T-helper 1 cell treated with Interleukin-12 subunit alpha and Interleukin-12 subunit beta and Interleukin-4 antibody, amounts not matched to agents 30 ng/mL and 1 ng/mL, for 36 hours (primary cell): ENCODE measurements around the gene GREB1. TPM values are rescaled to one million over a fixed set of nuclear protein-coding genes. Genes with fewer than 3 reads are reported as not detected.

Experiments
- intact Hi-C: fragments of 100-400 bp; cut with micrococcal nuclease; formaldehyde crosslinking; loops from one replicate; pipeline ENCODE4 v1.15.1; 2024
- total RNA-seq: library from RNA; stranded (reverse); gene quantifications from 2 replicates; pipeline ENCODE4 v1.2.3, GENCODE V29; 2022

Gene GREB1
- total RNA-seq, 1 donor from 2014 or later: 0.12 TPM

DNA sequence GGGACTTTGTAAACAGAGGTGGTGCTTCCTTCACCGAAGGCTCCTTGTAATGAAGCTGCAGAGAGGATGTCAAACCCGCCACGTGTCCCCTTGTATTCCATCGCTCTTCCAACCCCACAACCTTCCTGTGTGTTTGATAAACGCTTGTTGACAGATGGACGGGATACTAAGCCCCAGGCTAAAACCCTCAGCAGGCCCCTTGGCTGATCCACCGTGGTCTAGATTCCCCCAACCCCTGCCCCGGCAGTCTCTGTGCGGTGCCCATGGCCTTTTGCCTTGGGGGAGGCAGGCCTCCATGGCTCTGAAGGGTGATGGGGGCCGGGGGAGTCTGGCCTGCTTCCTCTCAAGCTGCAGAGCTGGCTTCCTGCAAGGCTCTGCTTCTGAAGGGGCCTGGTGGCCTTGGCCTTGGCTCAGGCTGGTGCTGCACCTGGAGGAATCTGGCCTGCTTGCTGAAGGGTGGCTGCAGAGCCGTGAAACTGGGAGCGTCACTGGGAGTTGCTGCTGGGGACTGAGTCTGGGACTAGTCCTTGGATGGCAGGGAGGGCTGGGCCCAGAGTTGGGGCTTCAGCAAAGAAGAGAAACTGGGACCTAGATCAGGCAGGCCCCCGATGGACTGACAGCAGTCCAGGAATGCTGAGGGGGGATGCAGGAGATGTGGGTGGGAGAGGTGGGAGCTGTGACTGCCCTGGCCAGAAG, 145.8 kb downstream of the GREB1 start:
- intact Hi-C loops: no loop called here

DNA sequence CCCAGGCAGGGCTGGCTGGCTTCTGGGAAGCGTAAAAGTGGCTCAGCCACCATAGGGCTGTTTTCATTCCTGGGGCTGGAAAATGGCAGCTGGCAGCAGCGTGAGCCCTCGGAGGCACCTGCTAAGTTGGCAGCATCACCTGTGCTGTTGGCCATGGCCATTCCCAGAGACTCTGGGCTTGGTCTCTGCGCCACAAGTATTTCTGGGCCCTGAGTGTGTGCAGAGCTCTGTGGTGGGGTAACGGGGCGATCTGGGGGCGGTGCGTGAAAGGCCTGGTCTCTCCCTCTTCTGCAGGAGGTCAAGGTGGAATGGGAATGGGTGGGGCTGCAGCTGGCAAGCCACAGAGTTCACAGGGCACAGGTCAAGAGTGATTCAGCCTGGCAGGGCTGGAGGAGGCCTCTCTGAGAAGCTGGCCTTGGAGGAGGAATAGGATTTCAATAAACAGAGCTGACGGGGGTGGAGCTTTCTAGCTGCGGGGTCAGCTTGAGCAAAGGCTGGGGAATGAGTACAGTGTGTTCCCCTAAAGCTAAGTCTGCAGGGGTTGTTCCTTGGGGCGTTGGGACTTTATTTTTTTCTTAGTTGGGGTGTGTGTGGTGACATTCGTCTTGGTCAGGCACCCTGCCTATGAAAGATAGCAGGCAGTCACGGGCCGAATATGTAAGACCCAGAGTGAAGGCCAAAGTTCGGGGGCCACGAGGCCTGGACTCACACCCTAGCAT, 146.5 kb downstream of the GREB1 start:
- intact Hi-C loops: no loop called here

DNA sequence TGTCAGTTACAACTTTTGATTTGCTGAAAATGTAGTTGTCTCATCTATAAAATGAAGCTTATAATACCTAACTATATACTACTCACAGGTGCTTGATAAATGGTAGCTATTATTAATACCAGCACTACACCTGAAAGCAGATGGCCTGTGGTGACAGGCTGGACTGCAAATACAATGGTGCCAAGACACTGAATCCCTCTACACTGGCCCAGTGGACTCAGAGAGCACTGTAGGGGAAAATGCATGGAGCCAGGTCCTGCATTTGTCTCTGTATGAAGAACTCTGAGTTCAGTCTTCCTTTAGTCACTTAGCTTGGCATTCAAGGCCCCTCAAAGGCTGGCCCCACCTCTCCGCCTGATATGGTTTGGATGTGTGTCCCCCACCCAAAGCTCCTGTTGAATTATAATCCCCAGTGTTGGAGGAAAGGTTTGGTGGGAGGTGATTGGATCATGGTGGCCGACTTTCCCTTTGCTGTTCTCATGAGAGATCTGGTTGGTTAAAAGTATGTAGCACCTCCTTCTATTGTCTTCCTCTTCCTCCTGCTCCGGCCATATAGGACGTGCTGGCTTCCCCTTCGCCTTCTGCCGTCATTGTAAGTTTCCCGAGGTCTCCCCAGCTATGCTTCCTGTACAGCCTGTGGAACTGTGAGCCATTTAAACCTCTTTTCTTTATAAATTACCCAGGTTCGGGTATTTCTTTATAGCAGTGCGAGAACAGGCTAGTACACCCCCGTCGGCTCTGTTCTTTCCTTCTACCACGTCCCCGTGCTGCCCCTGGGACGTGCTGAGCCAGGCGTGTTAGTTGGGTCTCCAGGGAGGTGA, 147.3 kb downstream of the GREB1 start:
- intact Hi-C loops: no loop called here

DNA sequence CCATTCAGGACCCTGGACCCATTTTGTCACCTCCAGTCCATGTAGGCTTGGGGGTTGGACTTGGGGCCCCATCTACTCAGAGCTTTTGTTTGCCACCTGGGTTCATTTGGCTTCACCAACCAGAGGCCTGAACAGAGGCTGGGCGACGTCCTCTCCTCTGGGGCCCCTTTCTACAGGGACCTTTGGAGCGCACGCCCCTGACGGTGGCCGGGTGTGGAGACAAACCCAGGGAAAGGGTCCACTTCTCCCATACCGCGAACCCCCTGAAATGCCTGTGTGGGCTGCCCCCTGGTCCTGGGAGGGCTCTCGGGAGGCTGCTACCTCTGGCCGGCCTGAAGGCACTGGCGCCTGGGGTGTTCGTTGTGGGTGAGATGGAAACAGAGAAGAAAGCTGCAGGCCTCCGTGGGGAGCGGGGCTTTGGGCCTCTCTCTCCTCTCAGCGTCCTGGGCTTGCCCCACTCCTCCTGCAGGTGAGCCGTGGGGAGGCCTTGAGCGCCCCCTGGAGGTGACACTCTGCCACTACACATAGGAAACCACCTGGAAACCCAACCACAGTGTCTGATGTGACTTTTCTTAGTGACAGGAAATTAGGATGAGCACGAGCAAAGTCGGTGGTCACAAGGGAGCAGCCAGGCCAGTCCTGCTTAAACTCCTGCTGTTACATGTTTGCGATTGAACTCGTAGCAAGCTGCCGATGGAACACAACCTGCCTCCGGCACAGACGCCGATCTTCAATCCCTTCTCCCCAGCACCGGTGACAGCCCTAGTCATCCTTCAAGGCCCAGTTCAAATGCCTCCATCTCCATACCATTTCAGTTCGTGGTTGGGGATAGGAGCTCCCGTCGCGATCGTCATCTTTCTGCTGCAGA, 148.1 kb downstream of the GREB1 start:
- intact Hi-C loops: loop anchor here (1.0 kb wide), 2 partner anchors 204 to 550 kb away; no protein-coding TSS in a partner anchor

DNA sequence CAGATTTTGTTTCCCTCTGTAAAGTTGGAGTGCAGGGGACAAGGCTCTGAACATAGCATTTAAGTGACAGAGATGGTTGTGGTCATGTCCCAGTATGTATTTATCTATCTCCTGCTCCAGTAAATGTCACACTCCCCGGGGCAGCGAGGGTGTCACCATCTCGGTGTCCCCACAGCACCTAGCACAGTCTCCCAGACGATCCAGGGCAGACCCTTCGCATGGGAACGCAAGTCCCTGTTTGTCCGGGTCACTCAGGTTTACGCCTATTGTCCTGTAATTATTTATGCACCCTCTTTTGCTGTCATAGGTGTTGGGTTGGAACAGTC, 148.7 kb downstream of the GREB1 start:
- intact Hi-C loops: loop anchor here (1.0 kb wide), 2 partner anchors 204 to 550 kb away; no protein-coding TSS in a partner anchor

DNA sequence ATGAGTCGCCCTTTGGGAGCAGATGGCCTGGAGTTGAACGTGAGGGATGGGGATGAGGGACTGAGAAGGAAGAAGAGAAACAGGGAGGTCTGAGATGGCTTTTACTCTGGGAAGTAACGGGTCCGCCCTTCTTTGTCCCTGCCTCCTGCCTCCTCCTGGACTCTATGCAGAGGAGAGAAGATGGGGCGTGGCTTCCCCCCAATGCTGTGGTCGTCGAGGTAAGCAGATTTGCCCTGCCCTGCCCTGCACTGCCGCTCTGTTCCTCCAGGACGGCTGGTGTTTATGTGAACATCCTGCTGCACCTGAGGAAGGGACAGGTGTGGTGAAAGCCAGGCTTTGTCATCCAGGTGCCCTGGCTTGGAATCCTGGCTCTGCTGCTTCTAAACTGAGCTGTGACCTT, 149.6 kb downstream of the GREB1 start:
- intact Hi-C loops: no loop called here

DNA sequence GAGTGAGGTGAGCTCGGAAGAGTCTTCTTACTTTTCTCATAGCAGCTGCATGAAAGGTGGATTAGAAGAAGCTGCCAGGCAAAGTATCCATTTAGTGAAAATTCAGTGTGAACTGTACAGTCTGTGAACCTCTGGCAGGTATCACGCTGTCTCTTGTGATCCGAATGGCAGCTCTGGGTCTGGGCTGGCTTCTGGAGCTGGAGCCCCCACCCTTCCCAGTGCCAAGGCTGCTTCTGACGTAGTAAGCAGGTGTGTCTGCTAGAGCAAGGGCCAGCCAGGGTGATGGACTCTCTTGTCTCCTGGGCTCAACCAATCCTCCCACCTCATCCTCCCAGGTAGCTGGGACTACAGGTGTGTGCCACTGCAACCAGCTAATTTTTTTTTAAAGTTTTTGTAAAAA, 150.1 kb downstream of the GREB1 start:
- intact Hi-C loops: no loop called here

DNA sequence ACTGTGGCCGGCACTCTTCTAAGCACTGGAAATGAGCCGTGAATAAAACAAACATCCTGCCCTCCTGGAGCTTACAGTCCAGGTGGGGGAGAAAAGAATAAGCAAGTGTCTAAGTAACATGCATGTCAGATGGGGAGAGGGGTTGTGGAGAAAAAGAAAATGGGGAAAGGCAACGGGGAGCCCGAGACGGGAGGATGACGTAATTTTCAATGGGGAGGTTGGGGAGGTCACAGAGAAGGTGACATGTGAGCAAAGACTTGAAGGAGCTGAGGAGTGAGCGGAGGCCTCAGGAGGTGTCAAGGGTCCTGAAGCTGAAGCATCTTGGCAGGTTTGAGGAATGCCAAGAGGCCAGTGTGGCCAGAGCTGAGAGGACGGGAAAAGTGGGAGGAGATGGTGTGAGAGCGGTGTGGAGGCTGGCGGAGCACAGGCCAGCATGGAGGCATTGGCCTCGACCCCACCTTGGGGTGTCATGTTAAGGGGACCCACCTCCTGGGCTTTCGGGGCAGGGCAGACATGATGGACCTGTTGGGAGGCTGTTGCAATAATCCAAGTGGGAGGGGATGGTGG, 151.1 kb downstream of the GREB1 start:
- intact Hi-C loops: loop anchor here (5.0 kb wide), 2 partner anchors 873 to 1042 kb away; partner anchors contain the start of gene PDIA6

DNA sequence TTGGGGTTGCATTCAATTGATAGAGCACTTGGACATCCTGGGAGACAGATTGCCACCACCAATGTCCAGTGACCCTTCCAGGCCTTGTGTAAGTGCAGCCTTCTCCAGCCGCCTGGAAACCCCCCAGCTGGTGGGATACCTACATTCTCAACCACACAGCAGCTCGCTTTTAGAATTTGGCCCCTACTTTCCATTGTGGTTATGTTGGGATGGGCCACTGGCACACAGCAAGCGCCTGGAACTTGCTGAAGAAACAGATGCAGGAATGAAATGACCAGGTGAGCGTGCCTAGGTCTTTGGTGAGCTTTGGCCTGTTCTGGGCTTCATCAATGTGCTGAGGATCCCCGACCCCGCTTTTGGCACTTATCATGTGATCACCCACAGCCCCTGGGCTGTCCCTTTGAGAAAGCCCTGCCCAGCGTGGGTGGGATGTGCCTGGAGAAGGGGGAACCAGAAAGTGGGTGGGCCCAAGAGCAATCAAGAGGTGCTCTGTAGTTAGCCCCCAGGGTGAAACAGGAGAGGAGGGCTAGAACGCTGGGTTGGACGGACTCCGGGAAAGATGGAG, 152.1 kb downstream of the GREB1 start:
- intact Hi-C loops: loop anchor here (5.0 kb wide), 2 partner anchors 874 to 1041 kb away; partner anchors contain the start of gene PDIA6

DNA sequence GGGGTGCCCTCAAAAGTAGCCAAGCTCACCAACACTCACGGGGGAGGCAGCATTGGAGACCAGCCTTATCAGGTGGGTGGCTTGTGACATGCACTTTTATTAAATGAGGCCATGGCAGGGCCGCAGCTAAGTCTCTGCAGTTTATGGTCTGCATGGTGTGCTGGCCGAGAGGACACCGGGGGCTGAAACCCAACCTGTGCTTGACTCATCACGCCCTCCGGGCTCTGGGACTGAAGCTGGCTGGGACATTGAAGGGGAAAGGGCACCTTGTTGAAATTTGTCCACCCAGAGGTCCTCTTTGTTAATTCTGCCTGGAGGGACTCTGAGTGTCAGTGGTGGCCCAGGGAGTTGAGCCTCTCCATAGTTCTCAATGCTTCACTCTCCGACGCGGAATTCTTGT, 153.9 kb downstream of the GREB1 start:
- intact Hi-C loops: loop anchor here (1.0 to 5.0 kb wide), 6 partner anchors 59 to 1320 kb away; partner anchors contain the start of genes LPIN1 and PDIA6

DNA sequence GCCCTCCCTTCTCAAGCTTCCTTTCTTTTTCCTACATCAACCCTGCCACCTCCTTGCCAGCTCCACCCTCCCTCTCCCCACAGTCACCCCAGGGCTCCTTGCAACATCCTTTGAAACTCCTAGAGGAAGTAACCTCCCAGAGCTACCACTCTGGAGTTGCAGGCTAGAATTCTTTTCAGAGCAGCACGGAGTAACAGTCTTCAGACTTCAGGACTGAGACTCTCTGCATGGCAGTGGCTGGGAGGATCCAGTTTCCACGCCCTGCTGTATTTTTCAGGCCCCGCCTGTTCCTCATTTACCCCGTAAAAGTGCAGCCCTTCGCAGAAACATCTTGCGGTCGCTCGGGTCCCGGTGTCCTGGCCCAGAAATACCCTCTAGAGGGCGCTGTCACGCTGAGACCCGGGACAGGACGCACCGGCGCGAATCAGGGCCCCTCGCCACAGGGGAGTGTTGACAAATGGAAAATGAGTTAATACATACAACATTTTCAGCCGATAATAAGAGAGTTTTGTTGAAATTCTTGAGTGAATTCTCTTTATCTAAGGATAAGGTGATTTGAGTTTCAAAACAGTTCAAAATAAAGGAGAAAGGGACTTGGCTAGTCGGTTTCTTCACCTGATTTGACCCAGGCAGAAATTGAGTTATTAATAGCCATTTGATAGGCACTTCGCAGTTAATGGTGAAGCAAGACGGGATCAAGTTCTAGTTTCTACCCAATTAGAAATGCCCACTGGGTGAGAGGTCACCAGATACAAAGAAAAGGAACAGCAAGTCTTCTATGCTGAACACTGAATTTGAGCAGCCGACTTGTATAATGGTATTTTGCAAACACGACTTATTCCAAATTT, 154.6 kb downstream of the GREB1 start:
- intact Hi-C loops: loop anchor here (1.0 to 5.0 kb wide), 6 partner anchors 58 to 1319 kb away; partner anchors contain the start of genes LPIN1 and PDIA6

DNA sequence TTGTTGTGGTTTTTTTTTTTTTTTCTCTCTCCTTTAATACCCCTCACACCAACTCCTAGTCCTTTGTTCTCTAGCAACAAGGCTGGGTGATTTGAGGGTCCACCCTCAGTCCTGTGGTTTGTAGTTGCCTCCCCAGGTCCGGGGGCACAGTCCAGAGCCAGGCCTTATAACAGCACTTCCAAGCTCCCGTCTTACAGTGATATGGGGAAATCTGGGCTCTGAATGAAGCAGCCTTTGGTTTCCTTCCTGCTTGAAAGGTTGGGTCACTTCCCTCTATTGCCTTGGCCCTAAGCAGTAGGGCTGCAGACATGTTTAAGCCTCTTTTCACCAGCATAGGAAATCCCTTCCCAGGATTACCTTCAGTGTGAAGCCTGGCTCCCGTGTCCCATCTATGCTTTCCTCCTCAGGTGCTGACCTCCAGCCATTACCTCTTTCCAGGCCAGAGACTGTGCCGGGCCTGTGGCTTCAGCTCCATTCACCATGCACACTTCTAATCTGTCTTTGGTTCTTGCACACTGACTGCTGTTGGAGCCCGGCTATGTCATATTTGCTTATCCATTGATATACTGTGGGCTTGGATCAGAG, 157.3 kb downstream of the GREB1 start:
- intact Hi-C loops: loop anchor here (5.0 kb wide), 1 partner anchor 1026 kb away; the partner anchor contains the start of gene TRIB2

Other genes starting within 250 kb of the GREB1 start
- 18.8 and 19.3 TPM in 2 replicates for gene ROCK2, start 189.4 kb upstream of the GREB1 start, total RNA-seq
- gene E2F6, start 67.9 kb upstream of the GREB1 start, total RNA-seq: 12.0 and 12.2 TPM in 2 replicates
- gene NTSR2, start 136.2 kb downstream of the GREB1 start, total RNA-seq: not detected in 2 replicates
- gene LPIN1, start 212.6 kb downstream of the GREB1 start, total RNA-seq: 77.4 and 81.1 TPM in 2 replicates